SK-N-SH (cell line): ENCODE data around the gene MRPS6. TPM values are rescaled to one million over a fixed set of nuclear protein-coding genes. Genes with fewer than 3 reads are reported as not detected.

Experiments
- CTCF ChIA-PET: fragments of 300-600, 350-600 bp; formaldehyde crosslinking; extraction: SDS; loops from one replicate; lab custom pipeline; 2021; lab: Yijun Ruan, JAX
- POLR2A ChIA-PET: fragments of 350-600 bp; sonication (Branson Sonifier 250); formaldehyde crosslinking; extraction: SDS; loops from one replicate; lab custom pipeline; 2020; ENCODE audit warnings: antibody characterized with exemption, inconsistent platforms; lab: Yijun Ruan, JAX
- DNase-seq: peaks from one replicate; pipeline ENCODE4 v3.0.0; 2012
- H2AFZ ChIP-seq: fragments of 200-600 bp; sonication (generic); 2 replicates; pipeline ENCODE4 v1.8.1; 2016; ENCODE audit warnings: antibody characterized with exemption, mild to moderate bottlenecking, low read depth
- H3F3A ChIP-seq: fragments of 200-600 bp; sonication (generic); replicated peaks from 2 replicates; pipeline ENCODE3; 2016; ENCODE audit warnings: antibody characterized with exemption, mild to moderate bottlenecking; ENCODE audit not compliant: insufficient read depth
- H3K27ac ChIP-seq, 2 experiments: fragments of 200-500 bp in 1 of 2; fragments of 200-600 bp in 1 of 2; sonication (Bioruptor generic) in 1 of 2; sonication (generic), shearing (Covaris generic) in 1 of 2; 2 replicates each; pipeline versions ENCODE4 v1.5.1 to v1.6.1; 2014 to 2016; ENCODE audit warnings: low read depth in 2 of 2, inconsistent platforms in 1 of 2, low read length in 1 of 2, mild to moderate bottlenecking in 1 of 2, mixed read lengths in 1 of 2
- H3K27me3 ChIP-seq: fragments of 200-600 bp; sonication (generic), shearing (Covaris generic); 2 replicates; pipeline ENCODE4 v1.6.1; 2016; ENCODE audit warnings: mixed run types; ENCODE audit not compliant: insufficient read depth
- H3K36me3 ChIP-seq, 2 experiments: fragments of 200-500 bp in 1 of 2; fragments of 200-600 bp in 1 of 2; sonication (Bioruptor generic) in 1 of 2; sonication (generic) in 1 of 2; replicated peaks in 1 of 2; 2 replicates each; pipeline versions ENCODE3 to v1.5.1; 2014 to 2016; ENCODE audit warnings: low read length in 1 of 2, mild to moderate bottlenecking in 1 of 2; ENCODE audit not compliant: insufficient read depth in 2 of 2, control insufficient read depth in 1 of 2
- H3K4me1 ChIP-seq, 2 experiments: fragments of 200-500 bp in 1 of 2; fragments of 200-600 bp in 1 of 2; sonication (Bioruptor generic) in 1 of 2; sonication (generic), shearing (Covaris generic) in 1 of 2; 2 replicates each; pipeline versions ENCODE4 v1.5.1 to v1.6.1; 2014 to 2016; ENCODE audit warnings: low read depth in 1 of 2, low read length in 1 of 2, mixed run types in 1 of 2; ENCODE audit not compliant: insufficient read depth in 2 of 2, control insufficient read depth in 1 of 2
- H3K4me2 ChIP-seq: fragments of 200-600 bp; sonication (generic), shearing (Covaris generic); 2 replicates; pipeline ENCODE4 v1.6.1; 2017; ENCODE audit warnings: mixed run types
- H3K4me3 ChIP-seq, 2 experiments: fragments of 200-500 bp in 1 of 2; fragments of 200-600 bp in 1 of 2; sonication (Bioruptor generic) in 1 of 2; sonication (generic), shearing (Covaris generic) in 1 of 2; 2 replicates each; pipeline versions ENCODE4 v1.5.1 to v1.8.1; 2014 to 2016; ENCODE audit warnings: low read depth in 2 of 2, inconsistent platforms in 1 of 2, low read length in 1 of 2, mild to moderate bottlenecking in 1 of 2, mixed read lengths in 1 of 2, moderate library complexity in 1 of 2
- H3K79me2 ChIP-seq: fragments of 200-600 bp; sonication (generic); 2 replicates; pipeline ENCODE4 v1.8.1; 2017; ENCODE audit warnings: mild to moderate bottlenecking; ENCODE audit not compliant: insufficient read depth
- H3K9ac ChIP-seq: fragments of 200-600 bp; sonication (generic); 2 replicates; pipeline ENCODE4 v1.6.1; 2017; ENCODE audit warnings: mixed run types
- H3K9me2 ChIP-seq: fragments of 200-600 bp; sonication (generic); 2 replicates; pipeline ENCODE4 v1.6.1; 2017; ENCODE audit warnings: mixed run types
- H3K9me3 ChIP-seq: fragments of 200-600 bp; sonication (generic); 2 replicates; pipeline ENCODE4 v1.6.1; 2017; ENCODE audit warnings: mixed run types, mild to moderate bottlenecking, moderate library complexity
- H4K20me1 ChIP-seq: fragments of 200-600 bp; sonication (generic); 2 replicates; pipeline ENCODE4 v1.6.1; 2017; ENCODE audit warnings: mild to moderate bottlenecking, mixed run types; ENCODE audit not compliant: insufficient read depth
- CTCF ChIP-seq: fragments of 200-600 bp; sonication (generic); IDR thresholded peaks from 2 replicates; pipeline ENCODE4 v1.6.1; 2017; ENCODE audit warnings: antibody characterized with exemption, mild to moderate bottlenecking, moderate library complexity
- ELF1 ChIP-seq: IDR thresholded peaks from 2 replicates; pipeline ENCODE4 v1.4.0; 2012
- EP300 ChIP-seq, 2 experiments: IDR thresholded peaks; 2 replicates each; pipeline versions ENCODE4 v1.4.0 to v1.6.1; 2012; ENCODE audit warnings: borderline replicate concordance in 1 of 2, low read depth in 1 of 2, low read length in 1 of 2
- EZH2phosphoT487 ChIP-seq: fragments of 200-600 bp; sonication (generic); IDR thresholded peaks from 2 replicates; pipeline ENCODE4 v1.6.1; 2017; ENCODE audit warnings: low read depth, mixed run types, mild to moderate bottlenecking, antibody characterized with exemption, moderate library complexity, borderline replicate concordance
- FOSL2 ChIP-seq: IDR thresholded peaks from 2 replicates; pipeline ENCODE4 v1.4.0; 2012; ENCODE audit warnings: low read depth, mild to moderate bottlenecking, moderate library complexity, borderline replicate concordance
- FOXJ3 ChIP-seq: sonication (generic); formaldehyde crosslinking; IDR thresholded peaks from 2 replicates; pipeline ENCODE4 v1.5.1; 2020; ENCODE audit warnings: mild to moderate bottlenecking, missing genetic modification reagents
- GABPA ChIP-seq: IDR thresholded peaks from 2 replicates; pipeline ENCODE4 v1.4.0; 2012; ENCODE audit warnings: low read depth, mild to moderate bottlenecking
- GATA2 ChIP-seq: sonication (generic); formaldehyde crosslinking; IDR thresholded peaks from 2 replicates; pipeline ENCODE4 v1.5.0; 2020; ENCODE audit warnings: mild to moderate bottlenecking, missing genetic modification reagents
- MXI1 ChIP-seq: IDR thresholded peaks from 2 replicates; pipeline ENCODE4 v1.6.1; 2012; ENCODE audit warnings: mild to moderate bottlenecking, low read depth, low read length, improper control_type of control experiment
- NFIC ChIP-seq: IDR thresholded peaks from 2 replicates; pipeline ENCODE4 v1.4.0; 2012; ENCODE audit warnings: borderline replicate concordance
- RCOR1 ChIP-seq: fragments of 150-350 bp; IDR thresholded peaks from 2 replicates; pipeline ENCODE4 v1.6.1; 2017; ENCODE audit warnings: antibody characterized with exemption, low read length
- RFX5 ChIP-seq: IDR thresholded peaks from 2 replicates; pipeline ENCODE4 v1.6.1; 2012; ENCODE audit warnings: mild to moderate bottlenecking, improper control_type of control experiment, low read length
- RXRA ChIP-seq: IDR thresholded peaks from 2 replicates; pipeline ENCODE4 v1.4.0; 2012; ENCODE audit warnings: low read depth, mild to moderate bottlenecking, borderline replicate concordance
- SIN3A ChIP-seq: IDR thresholded peaks from 2 replicates; pipeline ENCODE4 v1.6.1; 2012; ENCODE audit warnings: low read depth, mild to moderate bottlenecking, low read length, moderate library complexity, borderline replicate concordance
- TAF1 ChIP-seq: IDR thresholded peaks from 2 replicates; pipeline ENCODE4 v1.6.1; 2012; ENCODE audit warnings: low read depth, mild to moderate bottlenecking, low read length, moderate library complexity, borderline replicate concordance
- TCF12 ChIP-seq: IDR thresholded peaks from 2 replicates; pipeline ENCODE4 v1.4.0; 2012
- TEAD4 ChIP-seq: IDR thresholded peaks from 2 replicates; pipeline ENCODE4 v1.4.0; 2012; ENCODE audit warnings: mild to moderate bottlenecking, borderline replicate concordance; ENCODE audit not compliant: insufficient read depth
- USF1 ChIP-seq: IDR thresholded peaks from 2 replicates; pipeline ENCODE4 v1.4.0; 2012; ENCODE audit warnings: low read depth, borderline replicate concordance
- YY1 ChIP-seq: IDR thresholded peaks from 2 replicates; pipeline ENCODE4 v1.4.0; 2012; ENCODE audit warnings: low read depth, mild to moderate bottlenecking
- WGBS: methylation state at CpG from one replicate; pipeline ENCODE4 v1.1.6; 2017; ENCODE audit warnings: low lambda C conversion rate; 5-methylcytosine and 5-hydroxymethylcytosine counted together
- polyA plus RNA-seq, 3 experiments: library from polyadenylated mRNA; depleted of rRNA; stranded (reverse); fragments of >200 nt; gene quantifications; 2 replicates each; pipeline ENCODE4 v1.2.3, GENCODE V29; 2012
- TF ChIP-seq, protein P1 (sequence below): IDR thresholded peaks from 2 replicates; pipeline ENCODE4 v1.4.0; 2012; ENCODE audit warnings: low read depth, borderline replicate concordance
- TF ChIP-seq, protein P2 (sequence below): fragments of 150-350 bp; IDR thresholded peaks from 2 replicates; pipeline ENCODE4 v1.6.1; 2017; ENCODE audit warnings: antibody characterized with exemption, low read length, low read depth, borderline replicate concordance
- TF ChIP-seq, protein P3 (sequence below): IDR thresholded peaks from 2 replicates; pipeline ENCODE4 v1.4.0; 2012; ENCODE audit warnings: low read depth

The MRPS6 gene
- polyA plus RNA-seq, 1 of the 3 experiments (the other 2 are of a cell fraction), result 69.2 TPM

DNA sequence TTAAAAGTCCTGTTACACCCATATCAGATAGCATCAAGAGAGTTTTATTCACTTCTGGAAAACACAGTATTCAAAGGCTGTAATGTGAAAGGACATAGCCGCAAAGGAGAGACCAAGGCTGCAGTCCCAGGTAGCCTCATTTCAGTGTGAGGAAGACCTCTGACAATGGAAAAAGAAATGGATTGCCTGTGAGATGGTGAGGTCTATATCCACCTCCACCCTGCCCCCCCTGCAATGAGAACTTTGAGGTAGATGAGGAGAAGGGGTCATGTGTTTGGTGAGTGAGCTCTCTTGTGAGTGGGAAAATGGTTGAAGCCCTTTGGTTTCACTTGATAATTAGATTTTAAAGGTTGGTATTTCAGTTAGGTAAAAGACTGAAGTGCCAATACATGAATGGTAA lies 3.5 kb downstream of the MRPS6 start:
- Histone ChIP-seq H3K36me3 (peaks cover 12 to 45% of the 10 kb centered on the region in 2 experiments), H3K27ac (no peak overlapping the region), H3K4me2 (peak overlapping the region; percentile 99), H2AFZ (no peak overlapping the region), H3K79me2 (peaks cover 78% of the 10 kb centered on the region), H3K27me3 (no peaks in the 10 kb centered on the region), H3K4me1 (peaks cover 18 to 47% of the 10 kb centered on the region in 2 experiments), H4K20me1 (peaks cover 56% of the 10 kb centered on the region), H3K9me2 (no peaks in the 10 kb centered on the region), H3K9ac (no peak overlapping the region), H3F3A (peaks cover 8% of the 10 kb centered on the region), H3K9me3 (no peaks in the 10 kb centered on the region), H3K4me3 (no peak overlapping the region)
- ChIA-PET POLR2A (interaction anchor here (1.8 kb wide), 1 partner anchor 125 kb away, joined by 4 read pairs; no protein-coding TSS in a partner anchor), CTCF (interaction anchor here (1.0 to 5.5 kb wide), 3 partner anchors 15 to 1263 kb away, joined by 4 to 43 read pairs (median 24); no protein-coding TSS in a partner anchor)
- no peak for TF ChIP-seq SIN3A
- no peak for TF ChIP-seq GABPA
- TF ChIP-seq GATA2, result no peak
- TF ChIP-seq RFX5, result no peak
- TF ChIP-seq YY1, result no peak
- no peak for TF ChIP-seq NFIC
- TF ChIP-seq, protein P1, sequence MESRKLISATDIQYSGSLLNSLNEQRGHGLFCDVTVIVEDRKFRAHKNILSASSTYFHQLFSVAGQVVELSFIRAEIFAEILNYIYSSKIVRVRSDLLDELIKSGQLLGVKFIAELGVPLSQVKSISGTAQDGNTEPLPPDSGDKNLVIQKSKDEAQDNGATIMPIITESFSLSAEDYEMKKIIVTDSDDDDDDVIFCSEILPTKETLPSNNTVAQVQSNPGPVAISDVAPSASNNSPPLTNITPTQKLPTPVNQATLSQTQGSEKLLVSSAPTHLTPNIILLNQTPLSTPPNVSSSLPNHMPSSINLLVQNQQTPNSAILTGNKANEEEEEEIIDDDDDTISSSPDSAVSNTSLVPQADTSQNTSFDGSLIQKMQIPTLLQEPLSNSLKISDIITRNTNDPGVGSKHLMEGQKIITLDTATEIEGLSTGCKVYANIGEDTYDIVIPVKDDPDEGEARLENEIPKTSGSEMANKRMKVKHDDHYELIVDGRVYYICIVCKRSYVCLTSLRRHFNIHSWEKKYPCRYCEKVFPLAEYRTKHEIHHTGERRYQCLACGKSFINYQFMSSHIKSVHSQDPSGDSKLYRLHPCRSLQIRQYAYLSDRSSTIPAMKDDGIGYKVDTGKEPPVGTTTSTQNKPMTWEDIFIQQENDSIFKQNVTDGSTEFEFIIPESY, result no peak
- TF ChIP-seq, protein P2, sequence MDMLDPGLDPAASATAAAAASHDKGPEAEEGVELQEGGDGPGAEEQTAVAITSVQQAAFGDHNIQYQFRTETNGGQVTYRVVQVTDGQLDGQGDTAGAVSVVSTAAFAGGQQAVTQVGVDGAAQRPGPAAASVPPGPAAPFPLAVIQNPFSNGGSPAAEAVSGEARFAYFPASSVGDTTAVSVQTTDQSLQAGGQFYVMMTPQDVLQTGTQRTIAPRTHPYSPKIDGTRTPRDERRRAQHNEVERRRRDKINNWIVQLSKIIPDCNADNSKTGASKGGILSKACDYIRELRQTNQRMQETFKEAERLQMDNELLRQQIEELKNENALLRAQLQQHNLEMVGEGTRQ, result no peak
- TF ChIP-seq EP300 (IDR thresholded peaks at IDR 0.05; ENCODE audit: borderline replicate concordance in 1 of 2, low read depth in 1 of 2, low read length in 1 of 2), result no peak
- no peak for TF ChIP-seq ELF1
- TF ChIP-seq FOSL2, result no peak
- DNase-seq, result no peak
- WGBS, result 100% methylated on average over 1 of the region's 1 CpG

DNA sequence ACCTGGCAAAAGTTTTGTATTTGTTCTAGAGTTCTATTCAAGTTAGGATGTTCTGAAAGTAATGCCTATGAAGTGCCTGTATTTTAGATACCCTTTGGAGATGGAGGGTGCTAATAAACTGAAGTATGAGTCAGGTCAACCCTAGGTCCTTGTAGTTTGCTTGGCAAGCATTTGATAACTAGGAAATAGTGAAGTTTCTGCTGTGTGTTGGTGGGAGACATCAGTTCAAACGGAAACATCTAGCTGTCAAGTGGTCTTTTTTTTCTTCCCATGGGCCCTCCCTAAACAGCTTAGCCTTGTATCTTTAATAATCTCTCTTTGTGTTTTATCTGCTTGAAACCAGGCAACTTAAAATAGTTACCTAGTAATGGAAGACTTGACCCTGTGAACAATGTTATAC lies 4.5 kb downstream of the MRPS6 start:
- 80% methylated on average over 1 of the region's 1 CpG for WGBS
- Histone ChIP-seq H3K4me2 (0 out of 2 replicates have a peak overlapping the region, but pooled peaks have one; percentile 16), H3K79me2 (peaks cover 88% of the 10 kb centered on the region), H3K9ac (no peak overlapping the region), H3K27ac (0 out of 4 replicates have a peak overlapping the region, but pooled peaks of 1 of the 2 experiments have one; percentile 1), H3K9me2 (no peaks in the 10 kb centered on the region), H4K20me1 (peaks cover 60% of the 10 kb centered on the region), H3K4me3 (no peak overlapping the region), H3K4me1 (peaks cover 13 to 47% of the 10 kb centered on the region in 2 experiments), H3K27me3 (no peaks in the 10 kb centered on the region), H3K9me3 (no peaks in the 10 kb centered on the region), H3K36me3 (peaks cover 14 to 49% of the 10 kb centered on the region in 2 experiments), H3F3A (peaks cover 8% of the 10 kb centered on the region), H2AFZ (no peak overlapping the region)
- CTCF ChIA-PET, result interaction anchor here (5.5 kb wide), 1 partner anchor 14 kb away, joined by 43 read pairs; no protein-coding TSS in a partner anchor
- TF ChIP-seq GABPA (no peak), USF1 (no peak), TEAD4 (no peak), TCF12 (no peak), EP300 (IDR thresholded peaks at IDR 0.05; ENCODE audit: borderline replicate concordance in 1 of 2, low read depth in 1 of 2, low read length in 1 of 2) (no peak), EZH2phosphoT487 (no peak), RXRA (no peak), CTCF (no peak), FOXJ3 (CRISPR knock-in tag) (no peak), RCOR1 (no peak), SIN3A (no peak), TAF1 (no peak), MXI1 (no peak)
- TF ChIP-seq, protein P3, sequence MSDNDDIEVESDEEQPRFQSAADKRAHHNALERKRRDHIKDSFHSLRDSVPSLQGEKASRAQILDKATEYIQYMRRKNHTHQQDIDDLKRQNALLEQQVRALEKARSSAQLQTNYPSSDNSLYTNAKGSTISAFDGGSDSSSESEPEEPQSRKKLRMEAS, result no peak
- POLR2A ChIA-PET, result no interaction called here
- no peak for DNase-seq
